Subcutaneous adipose tissue (tissue), 4 donors: ENCODE results near the gene PKN2. TPM values are rescaled to one million over a fixed set of nuclear protein-coding genes. Genes with fewer than 3 reads are reported as not detected.

Source experiments
- CTCF ChIP-seq: fragments of 450-650 bp; IDR thresholded peaks from one replicate; pipeline ENCODE4 v1.5.1; 2016; ENCODE audit warnings: low read depth, mild to moderate bottlenecking, control low read depth, antibody characterized with exemption, moderate library complexity
- total RNA-seq, 4 donors: library from RNA; depleted of rRNA; stranded (reverse); fragments of >200 nt; gene quantifications; one replicate each; pipeline ENCODE4 v1.1.0, GENCODE V29; 2016

The PKN2 gene
- total RNA-seq, 4 donors from 2014 or later = 47.3 to 89.2 (median 58.2) TPM

- no peak for TF ChIP-seq CTCF
Observed at GRCh38 chr1:88777604-88778149, 93.6 kb downstream of the PKN2 start.

- no peak for TF ChIP-seq CTCF
Observed at GRCh38 chr1:88779880-88780279, 95.8 kb downstream of the PKN2 start.

- TF ChIP-seq CTCF = no peak
Observed at GRCh38 chr1:88780485-88780884, 96.4 kb downstream of the PKN2 start.

DNA sequence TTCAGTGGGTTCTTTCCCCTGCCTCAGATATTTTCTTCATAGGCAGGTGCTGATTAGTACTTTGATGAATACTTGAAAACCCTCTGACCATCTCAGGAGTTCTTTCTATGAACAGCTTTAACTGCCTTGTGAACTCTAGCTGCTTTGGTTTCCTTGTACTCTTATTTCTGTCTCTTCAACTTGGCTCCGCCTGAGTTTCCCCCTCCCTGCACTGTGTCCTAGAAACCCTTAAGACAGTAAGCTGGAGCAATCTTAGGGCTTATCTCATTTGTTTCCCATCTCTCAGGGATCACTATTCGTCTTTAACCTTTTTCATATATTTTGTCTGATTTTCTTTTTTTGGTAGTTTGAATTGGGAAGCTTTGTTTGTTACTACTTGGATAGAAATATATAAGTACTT is 99.1 kb downstream of the PKN2 start:
- TF ChIP-seq CTCF = no peak

DNA sequence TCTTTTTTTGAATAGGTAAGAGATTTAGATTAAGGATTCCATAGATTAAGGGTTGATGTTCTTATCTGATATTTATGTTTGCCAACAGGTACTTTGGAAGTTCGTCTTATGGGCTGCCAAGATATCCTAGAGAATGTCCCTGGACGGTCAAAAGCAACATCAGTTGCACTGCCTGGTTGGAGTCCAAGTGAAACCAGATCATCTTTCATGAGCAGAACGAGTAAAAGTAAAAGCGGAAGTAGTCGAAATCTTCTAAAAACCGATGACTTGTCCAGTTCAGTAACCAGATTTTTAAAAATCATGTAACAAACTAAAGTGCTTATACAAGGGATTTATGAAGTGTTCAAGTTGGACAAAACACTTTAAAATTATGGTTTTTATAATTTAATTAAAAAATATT is 100.5 kb downstream of the PKN2 start:
- no peak for TF ChIP-seq CTCF

GRCh38 chr1:88787023-88787903 is 103.2 kb downstream of the PKN2 start:
- no peak for TF ChIP-seq CTCF

DNA sequence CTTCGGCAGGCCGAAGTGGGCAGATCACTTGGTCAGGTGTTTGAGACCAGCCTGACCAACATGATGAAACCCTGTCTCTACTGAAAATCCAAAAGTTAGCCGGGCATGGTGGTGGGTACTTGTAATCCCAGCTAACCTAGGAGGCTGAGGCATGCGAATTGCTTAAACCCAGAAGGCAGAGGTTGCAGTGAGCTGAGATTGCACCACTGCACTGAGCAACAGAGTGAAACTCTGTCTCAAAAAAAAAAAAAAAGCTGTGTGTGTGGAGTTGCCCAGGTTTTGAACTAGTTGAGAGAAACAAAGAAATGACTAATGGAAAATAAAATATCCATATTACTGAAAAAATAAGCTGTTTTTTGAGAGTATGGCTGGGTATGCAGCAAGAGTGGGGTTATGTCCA is 107.1 kb downstream of the PKN2 start:
- TF ChIP-seq CTCF = no peak
